IMR-90 (cell line): ENCODE data around the gene CCDC60. TPM values are rescaled to one million over a fixed set of nuclear protein-coding genes. Genes with fewer than 3 reads are reported as not detected.

Source experiments
- ATAC-seq: fragments of 200-7000 bp; cut with Tn5 transposase; 2 replicates; pipeline ENCODE4 v1.9.1; 2020; ENCODE audit warnings: low read depth, mild to moderate bottlenecking, moderate library complexity
- BruUV-seq: library from RNA; stranded (reverse); fragments of 400-500 nt; replicated peaks from 2 replicates; lab custom pipeline; 2021; lab: Mats Ljungman, UMichigan
- CTCF ChIA-PET: fragments of 300-600 bp; formaldehyde crosslinking; extraction: SDS; loops from one replicate; lab custom pipeline; 2021; ENCODE audit warnings: antibody characterized with exemption; lab: Yijun Ruan, JAX
- POLR2A ChIA-PET: fragments of 300-600 bp; sonication (Branson Sonifier 250); formaldehyde crosslinking; loops from one replicate; lab custom pipeline; 2022; ENCODE audit warnings: antibody characterized with exemption; ENCODE audit not compliant: unreplicated experiment; lab: Charles Lee
- DNase-seq: peaks from one replicate; pipeline ENCODE4 v3.0.0; 2013
- H2AFZ ChIP-seq: replicated peaks from 2 replicates; pipeline ENCODE3; 2013; ENCODE audit warnings: low read length, mild to moderate bottlenecking; ENCODE audit not compliant: poor library complexity
- H2AK5ac ChIP-seq: 2 replicates; pipeline ENCODE4 v1.6.1; 2013; ENCODE audit warnings: low read depth, low read length, inconsistent platforms
- H2AK9ac ChIP-seq: replicated peaks from 2 replicates; pipeline ENCODE3; 2013; ENCODE audit warnings: mild to moderate bottlenecking, low read depth, low read length, moderate library complexity; ENCODE audit not compliant: poor library complexity
- H2BK120ac ChIP-seq: 2 replicates; pipeline ENCODE4 v1.6.1; 2013; ENCODE audit warnings: low read depth, low read length, inconsistent platforms
- H2BK15ac ChIP-seq: 3 replicates; pipeline ENCODE4 v1.6.1; 2013; ENCODE audit warnings: low read depth, low read length, inconsistent platforms
- H2BK20ac ChIP-seq: 2 replicates; pipeline ENCODE4 v1.6.1; 2013; ENCODE audit warnings: low read depth, mild to moderate bottlenecking, inconsistent platforms, low read length, moderate library complexity
- H2BK5ac ChIP-seq: 2 replicates; pipeline ENCODE4 v1.6.1; 2013; ENCODE audit warnings: mild to moderate bottlenecking, low read depth, low read length, inconsistent platforms; ENCODE audit not compliant: poor library complexity, severe bottlenecking
- H3K14ac ChIP-seq: replicated peaks from 2 replicates; pipeline ENCODE4 v1.6.1; 2013; ENCODE audit warnings: low read depth, low read length, inconsistent platforms
- H3K18ac ChIP-seq: 2 replicates; pipeline ENCODE4 v1.6.1; 2013; ENCODE audit warnings: low read depth, low read length, control low read depth
- H3K23ac ChIP-seq: 2 replicates; pipeline ENCODE4 v1.6.1; 2013; ENCODE audit warnings: low read depth, low read length, inconsistent platforms
- H3K27ac ChIP-seq: 2 replicates; pipeline ENCODE4 v1.5.1; 2013; ENCODE audit warnings: mild to moderate bottlenecking, control low read depth, low read length; ENCODE audit not compliant: insufficient read depth
- H3K27me3 ChIP-seq: 2 replicates; pipeline ENCODE4 v1.6.1; 2013; ENCODE audit warnings: low read length; ENCODE audit not compliant: control insufficient read depth, insufficient read depth
- H3K36me3 ChIP-seq: 2 replicates; pipeline ENCODE4 v1.6.1; 2013; ENCODE audit warnings: low read length, mixed read lengths; ENCODE audit not compliant: control insufficient read depth, insufficient read depth
- H3K4ac ChIP-seq: 2 replicates; pipeline ENCODE4 v1.6.1; 2013; ENCODE audit warnings: low read depth, low read length, inconsistent platforms
- H3K4me1 ChIP-seq: 2 replicates; pipeline ENCODE4 v1.6.1; 2013; ENCODE audit warnings: low read length, mixed read lengths; ENCODE audit not compliant: control insufficient read depth, insufficient read depth
- H3K4me2 ChIP-seq: 2 replicates; pipeline ENCODE4 v1.6.1; 2013; ENCODE audit warnings: low read depth, mild to moderate bottlenecking, control low read depth, low read length, moderate library complexity
- H3K4me3 ChIP-seq: 2 replicates; pipeline ENCODE4 v1.5.1; 2013; ENCODE audit warnings: low read depth, mild to moderate bottlenecking, control low read depth, low read length, moderate library complexity; ENCODE audit not compliant: insufficient read depth
- H3K56ac ChIP-seq: 2 replicates; pipeline ENCODE4 v1.6.1; 2013; ENCODE audit warnings: low read length, inconsistent platforms; ENCODE audit not compliant: insufficient read depth; ENCODE audit errors: extremely low read depth
- H3K79me1 ChIP-seq, 2 experiments: 2 replicates each; pipeline ENCODE4 v1.6.1; 2013; ENCODE audit warnings: low read length in 2 of 2, inconsistent platforms in 1 of 2, low read depth in 1 of 2
- H3K9ac ChIP-seq: 2 replicates; pipeline ENCODE4 v1.6.1; 2013; ENCODE audit warnings: low read depth, low read length, control low read depth
- H3K9me1 ChIP-seq: 2 replicates; pipeline ENCODE4 v1.6.1; 2013; ENCODE audit warnings: low read length, inconsistent platforms; ENCODE audit not compliant: insufficient read depth
- H3K9me3 ChIP-seq: 2 replicates; pipeline ENCODE4 v1.6.1; 2013; ENCODE audit warnings: low read length; ENCODE audit not compliant: control insufficient read depth, insufficient read depth
- H4K20me1 ChIP-seq: 2 replicates; pipeline ENCODE4 v1.6.1; 2013; ENCODE audit warnings: low read length, inconsistent platforms; ENCODE audit not compliant: insufficient read depth
- H4K5ac ChIP-seq: 2 replicates; pipeline ENCODE4 v1.6.1; 2013; ENCODE audit warnings: mild to moderate bottlenecking, low read depth, low read length, control low read depth
- H4K8ac ChIP-seq, 2 experiments: 2 replicates each; pipeline ENCODE4 v1.6.1; 2013; ENCODE audit warnings: low read depth in 2 of 2, low read length in 2 of 2, control low read depth in 1 of 2, inconsistent platforms in 1 of 2
- H4K91ac ChIP-seq: 2 replicates; pipeline ENCODE4 v1.6.1; 2013; ENCODE audit warnings: low read depth, low read length, inconsistent platforms; ENCODE audit not compliant: insufficient read depth
- BHLHE40 ChIP-seq: fragments of 150-350 bp; IDR thresholded peaks from 2 replicates; pipeline ENCODE4 v1.6.1; 2016; ENCODE audit warnings: mild to moderate bottlenecking, low read depth, low read length
- CEBPB ChIP-seq: IDR thresholded peaks from 2 replicates; pipeline ENCODE4 v1.6.1; 2012; ENCODE audit warnings: low read depth, low read length, improper control_type of control experiment
- CHD1 ChIP-seq: IDR thresholded peaks from 2 replicates; pipeline ENCODE4 v1.6.1; 2012; ENCODE audit warnings: low read depth, low read length, improper control_type of control experiment
- CTCF ChIP-seq: conservative IDR thresholded peaks from 2 replicates; pipeline ENCODE4 v1.5.1; 2012; ENCODE audit warnings: mild to moderate bottlenecking, low read depth, low read length, improper control_type of control experiment
- ELK1 ChIP-seq: fragments of 150-350 bp; IDR thresholded peaks from 2 replicates; pipeline ENCODE4 v1.6.1; 2016; ENCODE audit warnings: low read depth, mild to moderate bottlenecking, low read length, moderate library complexity, borderline replicate concordance
- FOS ChIP-seq: fragments of 150-350 bp; IDR thresholded peaks from 2 replicates; pipeline ENCODE4 v1.6.1; 2016; ENCODE audit warnings: low read depth, low read length
- MAFK ChIP-seq: IDR thresholded peaks from 2 replicates; pipeline ENCODE4 v1.6.1; 2012; ENCODE audit warnings: low read depth, low read length, improper control_type of control experiment
- MAZ ChIP-seq: IDR thresholded peaks from 2 replicates; pipeline ENCODE4 v1.6.1; 2012; ENCODE audit warnings: low read depth, mild to moderate bottlenecking, low read length, improper control_type of control experiment, moderate library complexity, borderline replicate concordance
- MXI1 ChIP-seq: IDR thresholded peaks from 2 replicates; pipeline ENCODE4 v1.6.1; 2012; ENCODE audit warnings: low read depth, mild to moderate bottlenecking, low read length, moderate library complexity, borderline replicate concordance
- NFE2L2 ChIP-seq: fragments of 150-350 bp; IDR thresholded peaks from 2 replicates; pipeline ENCODE4 v1.6.1; 2016; ENCODE audit warnings: low read depth, mild to moderate bottlenecking, low read length
- POLR2A ChIP-seq: IDR thresholded peaks from 2 replicates; pipeline ENCODE4 v1.6.1; 2012; ENCODE audit warnings: mild to moderate bottlenecking, low read depth, low read length
- RAD21 ChIP-seq: IDR thresholded peaks from 2 replicates; pipeline ENCODE4 v1.6.1; 2012; ENCODE audit warnings: low read length, improper control_type of control experiment
- RCOR1 ChIP-seq: IDR thresholded peaks from 2 replicates; pipeline ENCODE4 v1.6.1; 2012; ENCODE audit warnings: mild to moderate bottlenecking, low read length, improper control_type of control experiment; ENCODE audit not compliant: insufficient replicate concordance
- RFX5 ChIP-seq: IDR thresholded peaks from 2 replicates; pipeline ENCODE4 v1.8.0; 2012; ENCODE audit warnings: low read depth, mild to moderate bottlenecking, low read length, moderate library complexity
- SMC3 ChIP-seq: fragments of 150-350 bp; IDR thresholded peaks from 2 replicates; pipeline ENCODE4 v1.6.1; 2016; ENCODE audit warnings: low read depth, mild to moderate bottlenecking, antibody characterized with exemption, low read length, moderate library complexity
- USF2 ChIP-seq: fragments of 150-350 bp; IDR thresholded peaks from 2 replicates; pipeline ENCODE4 v1.6.1; 2017; ENCODE audit warnings: mild to moderate bottlenecking, antibody characterized with exemption, low read length, low read depth
- WGBS, 2 experiments: methylation state at CpG; one replicate each; pipeline versions ENCODE4 v1.1.5 to v1.1.7; 2013; ENCODE audit warnings: missing lambda C conversion rate in 2 of 2; ENCODE audit not compliant: insufficient read length in 1 of 2; ENCODE audit errors: extremely low coverage in 2 of 2; 5-methylcytosine and 5-hydroxymethylcytosine counted together
- dilution Hi-C: fragments of 300-500 bp; cut with HindIII; formaldehyde crosslinking; loops from one replicate; pipeline ENCODE4 v1.14.3; 2018; ENCODE audit warnings: low sequenced_read_pairs; ENCODE audit not compliant: unreplicated experiment
- in situ Hi-C: fragments of 300-500 bp; cut with MboI; formaldehyde crosslinking; loops from 3 replicates; pipeline ENCODE4 v1.14.3; 2019; ENCODE audit warnings: low sequenced_read_pairs, inconsistent platforms, mixed read lengths
- intact Hi-C: fragments of 100-400 bp; cut with micrococcal nuclease; formaldehyde crosslinking; loops from 2 replicates; pipeline ENCODE4 v1.10.0; 2022
- polyA plus RNA-seq, 3 experiments: library from polyadenylated mRNA; depleted of rRNA; stranded (reverse); fragments of >200 nt; gene quantifications; 2 replicates each; pipeline ENCODE4 v1.2.3, GENCODE V29; 2012; ENCODE audit warnings: low replicate concordance in 1 of 3
- total RNA-seq: library from RNA; depleted of rRNA; stranded (reverse); fragments of >200 nt; gene quantifications from 2 replicates; pipeline ENCODE4 v1.2.3, GENCODE V29; 2012

The CCDC60 gene
- total and polyA plus RNA-seq, 2 of the 4 experiments (the other 2 are of a cell fraction) = not detected

- DNase-seq (no peak), ATAC-seq (no peak)
- Histone ChIP-seq H4K8ac (no peak overlapping the region), H4K5ac (no peak overlapping the region), H2BK20ac (no peak overlapping the region), H2BK5ac (no peak overlapping the region), H2AK5ac (no peak overlapping the region), H3K23ac (no peak overlapping the region), H3K56ac (no peak overlapping the region), H4K20me1 (no peaks in the 10 kb centered on the region), H3K4me3 (no peak overlapping the region), H4K91ac (no peak overlapping the region), H3K27me3 (no peaks in the 10 kb centered on the region), H2AFZ (no peak overlapping the region), H2AK9ac (no peak overlapping the region), H2BK15ac (no peak overlapping the region), H3K14ac (no peak overlapping the region), H3K27ac (no peak overlapping the region), H3K9ac (no peak overlapping the region), H3K9me3 (peaks cover 39% of the 10 kb centered on the region), H3K36me3 (no peaks in the 10 kb centered on the region), H3K4ac (no peak overlapping the region), H2BK120ac (no peak overlapping the region), H3K18ac (no peak overlapping the region), H3K9me1 (no peaks in the 10 kb centered on the region), H3K4me2 (no peak overlapping the region), H3K4me1 (no peaks in the 10 kb centered on the region), H3K79me1 (no peaks in the 10 kb centered on the region)
- no CpG with 5 or more reads among the region's 4 CpGs for WGBS, 2 experiments
- dilution Hi-C loops (no loop called here), in situ Hi-C loops (no loop called here), intact Hi-C loops (no loop called here)
- no TSS peak for BruUV-seq
- no peak for TF ChIP-seq RFX5
- no peak for TF ChIP-seq FOS
- TF ChIP-seq ELK1 = no peak
- no peak for TF ChIP-seq POLR2A
- no peak for TF ChIP-seq BHLHE40
- TF ChIP-seq CEBPB = no peak
- no peak for TF ChIP-seq SMC3
- no peak for TF ChIP-seq NFE2L2
- no peak for TF ChIP-seq CHD1
- no peak for TF ChIP-seq RCOR1
- no peak for TF ChIP-seq CTCF
- no peak for TF ChIP-seq USF2
- TF ChIP-seq MXI1 = no peak
- no peak for TF ChIP-seq MAZ
- no peak for TF ChIP-seq MAFK
- TF ChIP-seq RAD21 = no peak
- ChIA-PET POLR2A (no interaction called here), CTCF (no interaction called here)
These were observed 152.1 kb downstream of the CCDC60 start for GRCh38 chr12:119486599-119487154.
